A549 (cell line): ENCODE data around the gene GRIK4.

Experiments used
- BHLHE40 ChIP-seq: IDR thresholded peaks from 2 replicates; pipeline ENCODE4 v1.6.1; 2012; ENCODE audit warnings: low read depth, low read length, inconsistent platforms
- KDM1A ChIP-seq: fragments of 200-600 bp; sonication (generic); IDR thresholded peaks from 2 replicates; pipeline ENCODE4 v1.6.1; 2016; ENCODE audit warnings: low read depth, mild to moderate bottlenecking
- MAFK ChIP-seq: fragments of 450-650 bp; IDR thresholded peaks from 2 replicates; pipeline ENCODE4 v1.6.1; 2014; ENCODE audit not compliant: partially characterized antibody
- RCOR1 ChIP-seq: fragments of 150-350 bp; IDR thresholded peaks from 2 replicates; pipeline ENCODE4 v1.6.1; 2014; ENCODE audit warnings: antibody characterized with exemption, low read length, low read depth
- TF ChIP-seq, protein P1 (sequence below): fragments of >200 bp; sonication (Bioruptor Twin); formaldehyde crosslinking; IDR thresholded peaks from 3 replicates; pipeline ENCODE4 v1.5.1; 2016

DNA sequence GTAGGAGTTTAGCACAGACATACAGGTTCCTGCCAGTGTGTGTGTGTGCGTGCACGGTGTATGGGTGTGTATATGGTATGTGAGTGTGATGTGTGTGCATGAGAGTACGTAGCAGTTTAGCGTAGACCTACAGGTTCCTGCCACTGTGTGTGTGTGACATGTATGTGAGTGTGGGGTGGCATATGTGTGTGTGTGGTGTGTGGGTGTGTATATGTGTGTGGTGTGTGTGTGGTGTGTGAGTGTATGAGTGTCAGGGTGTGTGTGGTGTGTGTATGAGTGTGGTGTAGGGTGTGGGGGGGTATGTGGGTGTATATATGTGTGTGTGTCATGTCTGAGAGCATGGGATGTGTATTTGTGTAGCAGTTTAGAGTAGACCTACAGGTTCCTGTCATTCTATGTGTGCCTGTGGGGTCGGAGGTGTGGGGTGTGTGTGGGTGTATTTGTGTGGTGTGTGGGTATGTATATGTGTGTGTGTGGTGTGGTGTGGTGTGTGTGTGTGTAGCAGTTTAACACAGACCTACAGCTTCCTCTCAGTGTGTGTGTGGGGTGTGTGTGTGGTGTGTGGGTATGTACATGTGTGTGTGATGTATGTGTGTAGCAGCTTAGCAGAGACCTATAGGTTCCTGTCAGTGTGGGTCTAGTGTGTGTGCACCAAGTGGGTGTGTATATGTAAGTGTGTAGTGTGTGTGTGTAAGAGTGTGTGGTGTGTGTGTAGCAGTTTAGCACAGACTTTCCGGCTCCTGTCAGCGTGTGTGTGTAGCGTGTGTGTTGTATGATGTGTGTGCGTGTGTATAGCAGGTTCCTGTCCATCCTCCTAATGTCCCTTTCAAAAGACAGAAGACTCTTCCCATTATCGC, 480.5 kb downstream of the GRIK4 start:
- TF ChIP-seq KDM1A, result no peak
- TF ChIP-seq RCOR1, result no peak
- TF ChIP-seq MAFK, result no peak
- TF ChIP-seq BHLHE40, result no peak
- TF ChIP-seq, protein P1, sequence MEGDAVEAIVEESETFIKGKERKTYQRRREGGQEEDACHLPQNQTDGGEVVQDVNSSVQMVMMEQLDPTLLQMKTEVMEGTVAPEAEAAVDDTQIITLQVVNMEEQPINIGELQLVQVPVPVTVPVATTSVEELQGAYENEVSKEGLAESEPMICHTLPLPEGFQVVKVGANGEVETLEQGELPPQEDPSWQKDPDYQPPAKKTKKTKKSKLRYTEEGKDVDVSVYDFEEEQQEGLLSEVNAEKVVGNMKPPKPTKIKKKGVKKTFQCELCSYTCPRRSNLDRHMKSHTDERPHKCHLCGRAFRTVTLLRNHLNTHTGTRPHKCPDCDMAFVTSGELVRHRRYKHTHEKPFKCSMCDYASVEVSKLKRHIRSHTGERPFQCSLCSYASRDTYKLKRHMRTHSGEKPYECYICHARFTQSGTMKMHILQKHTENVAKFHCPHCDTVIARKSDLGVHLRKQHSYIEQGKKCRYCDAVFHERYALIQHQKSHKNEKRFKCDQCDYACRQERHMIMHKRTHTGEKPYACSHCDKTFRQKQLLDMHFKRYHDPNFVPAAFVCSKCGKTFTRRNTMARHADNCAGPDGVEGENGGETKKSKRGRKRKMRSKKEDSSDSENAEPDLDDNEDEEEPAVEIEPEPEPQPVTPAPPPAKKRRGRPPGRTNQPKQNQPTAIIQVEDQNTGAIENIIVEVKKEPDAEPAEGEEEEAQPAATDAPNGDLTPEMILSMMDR, result no peak
